Kidney (tissue), 14 donors: ENCODE data around the gene EIF4E1B. TPM values are rescaled to one million over a fixed set of nuclear protein-coding genes. Genes with fewer than 3 reads are reported as not detected.

Experiments
- DNase-seq, 5 donors: peaks; one replicate each; pipeline ENCODE4 v3.0.0-alpha.2; 2013 to 2020
- FAIRE-seq: peaks from 2 replicates; lab custom pipeline; 2012; peaks lifted over from hg19 to GRCh38; lab: Jason Lieb, UNC
- H3K27ac ChIP-seq, 2 donors: one replicate each; pipeline ENCODE4 v1.7.0; 2013; ENCODE audit warnings: low read depth in 2 of 2, low read length in 2 of 2, inconsistent platforms in 1 of 2
- H3K27me3 ChIP-seq: one replicate; pipeline ENCODE4 v1.7.1; 2013; ENCODE audit warnings: low read length, inconsistent platforms; ENCODE audit not compliant: control insufficient read depth, insufficient read depth
- H3K36me3 ChIP-seq, 3 donors: one replicate each; pipeline versions ENCODE4 v1.7.0 to v1.7.1; 2013; ENCODE audit warnings: low read length in 3 of 3, control low read depth in 1 of 3, inconsistent platforms in 1 of 3; ENCODE audit not compliant: insufficient read depth in 3 of 3, control insufficient read depth in 2 of 3
- H3K4me1 ChIP-seq, 3 donors: one replicate each; pipeline versions ENCODE4 v1.7.0 to v1.7.1; 2013; ENCODE audit warnings: low read length in 3 of 3, inconsistent platforms in 1 of 3, low read depth in 1 of 3; ENCODE audit not compliant: control insufficient read depth in 2 of 3, insufficient read depth in 2 of 3
- H3K4me3 ChIP-seq, 3 donors: one replicate each; pipeline versions ENCODE4 v1.7.0 to v1.8.1; 2013; ENCODE audit warnings: low read length in 3 of 3, control low read depth in 1 of 3, inconsistent platforms in 1 of 3
- H3K9ac ChIP-seq, 3 donors: one replicate each; pipeline versions ENCODE4 v1.7.0 to v1.7.1; 2013; ENCODE audit warnings: low read length in 3 of 3, control low read depth in 1 of 3, inconsistent platforms in 1 of 3
- H3K9me3 ChIP-seq, 3 donors: one replicate each; pipeline versions ENCODE4 v1.7.0 to v1.7.1; 2013; ENCODE audit warnings: low read length in 3 of 3, control low read depth in 1 of 3, inconsistent platforms in 1 of 3; ENCODE audit not compliant: control insufficient read depth in 2 of 3, insufficient read depth in 1 of 3
- intact Hi-C: fragments of 100-400 bp; cut with DNase I; formaldehyde crosslinking; loops from one replicate; pipeline ENCODE4 v1.11.1; 2022
- polyA plus RNA-seq: library from polyadenylated mRNA; stranded (reverse); fragments of 350-450 nt; fragmentation: Illumina TruSeq; extraction: RNeasy Lipid Tissue Mini Kit (QIAGEN cat#74804); gene quantifications from one replicate; pipeline ENCODE4 v1.2.3, GENCODE V29; 2014; ENCODE audit warnings: low read depth, low replicate concordance; ENCODE audit not compliant: insufficient read depth
- total RNA-seq: library from RNA; stranded (reverse); fragmentation: NEBNext Ultra II Directional; extraction: Animal tissue kit (Norgen Biotek cat#: 25700); gene quantifications from one replicate; pipeline ENCODE4 v1.2.1, GENCODE V29; 2021
- TF ChIP-seq, protein P1 (sequence below): IDR thresholded peaks from 3 replicates; pipeline ENCODE4 v1.5.1; 2012; ENCODE audit warnings: mild to moderate bottlenecking, moderate library complexity, borderline replicate concordance; ENCODE audit not compliant: insufficient read depth; ENCODE audit errors: extremely low read depth
- donor health status: control.
- donor health status: control.
- donor health status: control.
- donor health status: control.
- donor health status: control.
- donor health status: DM: yes; HTN: yes; CAD: no.
- donor health status: Normal renal cell carcinoma (clear cell type).

Gene EIF4E1B
- total and polyA plus RNA-seq, 2 donors from 2014 or later = not detected

DNA sequence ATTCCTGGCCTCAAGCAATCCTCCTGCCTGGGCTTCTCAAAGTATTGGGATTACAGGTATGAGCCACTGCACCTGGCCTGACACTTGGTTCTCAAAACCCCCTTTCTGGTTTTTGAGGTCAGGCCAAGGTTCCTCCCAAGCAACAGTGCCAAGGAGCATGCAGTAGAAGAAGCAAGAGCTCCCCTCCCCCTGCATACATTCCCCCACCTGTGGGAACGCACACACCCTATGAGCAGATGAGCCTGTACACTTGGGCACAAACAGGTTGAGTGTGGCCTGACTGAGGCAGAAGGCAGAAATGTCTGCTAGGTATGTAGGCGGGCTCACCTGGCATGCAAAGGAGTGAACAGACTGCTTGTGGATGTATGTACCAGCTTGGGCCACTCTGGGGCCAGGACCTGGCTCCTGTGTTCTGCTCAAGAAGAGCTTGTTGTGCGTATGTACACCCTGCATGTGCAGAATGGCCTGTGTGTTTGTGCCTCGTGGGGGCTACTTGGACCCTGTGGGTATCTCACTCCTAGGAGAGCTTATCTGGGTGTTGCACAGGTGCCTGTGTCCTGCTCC is 22.3 kb upstream of the EIF4E1B start:
- Histone ChIP-seq H3K27ac (no peak overlapping the region), H3K27me3 (peaks cover 4% of the 10 kb centered on the region), H3K4me3 (no peak overlapping the region), H3K9ac (no peak overlapping the region), H3K36me3 (no peaks in the 10 kb centered on the region), H3K9me3 (no peaks in the 10 kb centered on the region), H3K4me1 (peaks cover 0 to 3% (median 0%) of the 10 kb centered on the region in 3 donors)
- TF ChIP-seq, protein P1, sequence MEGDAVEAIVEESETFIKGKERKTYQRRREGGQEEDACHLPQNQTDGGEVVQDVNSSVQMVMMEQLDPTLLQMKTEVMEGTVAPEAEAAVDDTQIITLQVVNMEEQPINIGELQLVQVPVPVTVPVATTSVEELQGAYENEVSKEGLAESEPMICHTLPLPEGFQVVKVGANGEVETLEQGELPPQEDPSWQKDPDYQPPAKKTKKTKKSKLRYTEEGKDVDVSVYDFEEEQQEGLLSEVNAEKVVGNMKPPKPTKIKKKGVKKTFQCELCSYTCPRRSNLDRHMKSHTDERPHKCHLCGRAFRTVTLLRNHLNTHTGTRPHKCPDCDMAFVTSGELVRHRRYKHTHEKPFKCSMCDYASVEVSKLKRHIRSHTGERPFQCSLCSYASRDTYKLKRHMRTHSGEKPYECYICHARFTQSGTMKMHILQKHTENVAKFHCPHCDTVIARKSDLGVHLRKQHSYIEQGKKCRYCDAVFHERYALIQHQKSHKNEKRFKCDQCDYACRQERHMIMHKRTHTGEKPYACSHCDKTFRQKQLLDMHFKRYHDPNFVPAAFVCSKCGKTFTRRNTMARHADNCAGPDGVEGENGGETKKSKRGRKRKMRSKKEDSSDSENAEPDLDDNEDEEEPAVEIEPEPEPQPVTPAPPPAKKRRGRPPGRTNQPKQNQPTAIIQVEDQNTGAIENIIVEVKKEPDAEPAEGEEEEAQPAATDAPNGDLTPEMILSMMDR = no peak
- intact Hi-C loops = no loop called here
- DNase-seq (no peak), FAIRE-seq (no peak)

DNA sequence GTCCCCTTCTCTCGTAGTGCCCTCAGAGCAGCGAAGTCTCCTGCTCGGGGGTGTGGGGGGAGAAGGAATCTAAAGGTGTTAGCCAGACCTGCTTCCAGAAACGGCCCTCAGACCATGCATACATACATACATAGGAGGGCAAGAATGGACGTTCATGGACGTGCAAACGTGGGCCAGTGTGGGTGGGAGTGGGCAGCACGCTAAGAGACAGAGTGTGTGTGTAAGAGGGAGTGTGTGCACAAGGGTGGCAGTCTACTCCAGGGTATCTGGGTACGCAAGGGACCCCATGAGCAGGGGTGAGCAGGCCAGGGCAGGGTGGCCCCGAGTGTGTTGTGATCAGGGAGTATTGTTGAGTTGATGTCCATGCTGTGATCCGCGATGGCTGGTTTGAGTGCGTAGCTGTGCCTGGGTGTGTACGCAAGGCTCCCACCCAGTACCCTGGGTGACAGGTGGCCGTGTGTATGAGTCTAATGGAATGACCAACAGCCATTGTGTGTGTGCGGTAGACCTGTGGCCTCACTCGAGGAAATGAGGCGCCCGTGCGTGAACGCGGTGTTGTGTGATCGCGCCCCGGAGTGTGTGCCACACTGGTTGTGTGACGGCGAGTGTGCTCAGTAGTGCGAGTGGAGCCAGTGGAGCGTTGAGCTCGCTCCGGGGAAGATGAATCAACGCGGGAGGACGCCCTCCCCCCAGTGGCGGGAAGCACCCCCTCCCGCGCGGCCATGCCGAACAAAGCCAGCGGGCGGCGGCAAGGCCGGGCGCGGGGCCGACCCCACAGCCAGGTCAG is 21.3 kb upstream of the EIF4E1B start:
- Histone ChIP-seq H3K27me3 (peaks cover 4% of the 10 kb centered on the region), H3K27ac (no peak overlapping the region), H3K9me3 (no peaks in the 10 kb centered on the region), H3K36me3 (no peaks in the 10 kb centered on the region), H3K4me1 (peaks cover 0 to 3% (median 0%) of the 10 kb centered on the region in 3 donors), H3K4me3 (no peak overlapping the region), H3K9ac (no peak overlapping the region)
- FAIRE-seq = no peak
- intact Hi-C loops = no loop called here
- peak in 2 of 5 donors; percentile 31 to 52 for DNase-seq
- TF ChIP-seq, protein P1 = no peak

DNA sequence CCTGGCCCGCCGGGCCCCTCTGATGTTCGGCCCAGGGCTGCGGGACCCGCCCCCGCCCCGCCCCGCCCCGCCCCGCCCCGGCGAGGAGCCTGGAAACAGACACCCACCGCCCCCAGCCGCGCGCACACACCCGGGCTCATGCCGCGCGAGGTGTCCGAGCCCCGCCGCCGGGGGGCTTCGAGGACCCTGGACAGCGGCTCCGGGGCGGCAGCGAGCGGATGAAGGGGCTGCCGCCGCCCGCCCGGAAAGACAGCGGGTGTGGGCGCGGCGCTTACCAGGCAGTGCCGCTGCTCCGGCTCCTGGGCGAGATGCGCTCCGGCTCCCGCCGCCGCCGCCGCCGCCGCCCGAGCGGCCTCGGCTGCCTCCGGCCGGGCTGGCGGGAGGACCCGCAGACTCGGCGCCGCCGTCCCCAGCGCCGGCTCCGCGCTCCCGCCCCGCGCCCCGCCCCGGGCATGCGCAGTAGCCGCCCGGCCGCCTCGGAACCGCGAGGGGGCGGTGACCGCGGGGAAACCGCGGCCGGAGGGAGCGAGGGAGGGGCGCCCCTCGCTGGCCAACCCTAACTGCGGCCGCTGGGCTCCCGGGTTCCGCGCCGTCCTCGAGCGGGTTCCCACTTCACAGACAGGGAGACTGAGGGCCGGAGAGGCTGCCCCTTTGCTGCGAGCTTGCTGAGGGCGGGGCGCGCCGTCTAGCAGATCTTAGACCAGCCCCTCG is 20.6 kb upstream of the EIF4E1B start, which contains the start of gene GPRIN1:
TSS of gene GPRIN1 (minus strand) at position 433 of the 711 bp plus-strand sequence. CDS start 10,322 bp downstream, outside the sequence.
- FAIRE-seq = no peak
- Histone ChIP-seq H3K27ac (no peak within 1 kb of the TSS), H3K4me1 (peaks cover 0 to 3% (median 0%) of the 10 kb centered on the region in 3 donors), H3K4me3 (no peak within 1 kb of the TSS), H3K27me3 (peaks cover 4% of the 10 kb centered on the region), H3K36me3 (no peaks in the 10 kb centered on the region), H3K9me3 (no peaks in the 10 kb centered on the region), H3K9ac (no peak within 1 kb of the TSS)
- TF ChIP-seq, protein P1 = no peak
- peak in 4 of 5 donors; percentile 77 to 88 (median 81) for DNase-seq
- intact Hi-C loops = no loop called here
